K562 (cell line): Measurements from ENCODE around the gene RGMA. TPM values are rescaled to one million over a fixed set of nuclear protein-coding genes. Genes with fewer than 3 reads are reported as not detected.

ENCODE experiments used
- ATAC-seq: fragments of 200-7000 bp; cut with Tn5 transposase; 3 replicates; pipeline ENCODE4 v1.9.1; 2020; ENCODE audit warnings: moderate library complexity
- BruUV-seq: library from RNA; stranded (reverse); fragments of 400-500 nt; replicated peaks from 2 replicates; lab custom pipeline; 2021; lab: Mats Ljungman, UMichigan
- CTCF ChIA-PET: fragments of 300-600 bp; formaldehyde crosslinking; extraction: SDS; loops from one replicate; lab custom pipeline; 2021; ENCODE audit warnings: low intra/inter-chr PET ratio; lab: Yijun Ruan, JAX
- POLR2A ChIA-PET: fragments of 300-600, 350-650 bp; sonication (Branson Sonifier 250); formaldehyde crosslinking; extraction: SDS; loops from one replicate; lab custom pipeline; 2021; ENCODE audit warnings: antibody characterized with exemption, inconsistent platforms; lab: Yijun Ruan, JAX
- DNase-seq, 4 experiments: peaks; one replicate each; pipeline versions ENCODE4 v3.0.0 to v3.0.0-alpha.2; 2011 to 2018; ENCODE audit warnings: low spot score in 3 of 4, mixed read lengths in 3 of 4; ENCODE audit errors: extremely low read depth in 1 of 4
- FAIRE-seq: peaks from 2 replicates; lab custom pipeline; 2011; peaks lifted over from hg19 to GRCh38; lab: Jason Lieb, UNC
- H2AFZ ChIP-seq: 2 replicates; pipeline ENCODE4 v1.6.0; 2011; ENCODE audit warnings: low read depth, low read length, control low read depth, inconsistent platforms
- H3K27ac ChIP-seq: fragments of 200-600 bp; 3 replicates; pipeline ENCODE4 v1.8.0; 2011; ENCODE audit warnings: low read depth, mild to moderate bottlenecking, control low read depth, inconsistent platforms, low read length, moderate library complexity, mixed read lengths; ENCODE audit errors: extremely low read depth
- H3K27me3 ChIP-seq, 2 experiments: fragments of 300-600 bp in 1 of 2; 2 replicates in 1 of 2; 3 replicates in 1 of 2; pipeline versions ENCODE4 v1.6.0 to v1.8.0; 2011; ENCODE audit warnings: inconsistent platforms in 2 of 2, low read length in 2 of 2, mild to moderate bottlenecking in 1 of 2, mixed read lengths in 1 of 2, moderate library complexity in 1 of 2; ENCODE audit not compliant: control insufficient read depth in 2 of 2, insufficient read depth in 2 of 2
- H3K36me3 ChIP-seq: fragments of 300-600 bp; 3 replicates; pipeline ENCODE4 v1.8.0; 2011; ENCODE audit warnings: mild to moderate bottlenecking, low read length, inconsistent platforms; ENCODE audit not compliant: control insufficient read depth, insufficient read depth
- H3K4me1 ChIP-seq, 2 experiments: fragments of 200-600 bp in 1 of 2; replicated peaks in 1 of 2; 2 replicates in 1 of 2; 3 replicates in 1 of 2; pipeline versions ENCODE4 v1.5.1 to v1.8.0; 2011; ENCODE audit warnings: inconsistent platforms in 2 of 2, low read length in 2 of 2, mild to moderate bottlenecking in 1 of 2, mixed read lengths in 1 of 2, moderate library complexity in 1 of 2; ENCODE audit not compliant: control insufficient read depth in 2 of 2, insufficient read depth in 2 of 2
- H3K4me2 ChIP-seq: 2 replicates; pipeline ENCODE4 v1.6.1; 2011; ENCODE audit warnings: low read length, control low read depth, inconsistent platforms, mixed read lengths; ENCODE audit not compliant: insufficient read depth
- H3K4me3 ChIP-seq: fragments of 200-600 bp; sonication (generic), shearing (Covaris generic); 2 replicates; pipeline ENCODE4 v1.5.1; 2016; ENCODE audit warnings: control low read depth, inconsistent platforms
- H3K79me2 ChIP-seq: fragments of 200-600 bp; 3 replicates; pipeline ENCODE4 v1.8.0; 2011; ENCODE audit warnings: low read length, inconsistent platforms; ENCODE audit not compliant: control insufficient read depth, insufficient read depth
- H3K9ac ChIP-seq, 2 experiments: 2 replicates each; pipeline versions ENCODE4 v1.6.0 to v1.6.1; 2011; ENCODE audit warnings: low read depth in 2 of 2, low read length in 2 of 2, control low read depth in 1 of 2, inconsistent platforms in 1 of 2, mild to moderate bottlenecking in 1 of 2, mixed read lengths in 1 of 2; ENCODE audit not compliant: insufficient read depth in 1 of 2
- H3K9me1 ChIP-seq: one replicate; pipeline ENCODE4 v1.6.0; 2011; ENCODE audit warnings: inconsistent platforms, mild to moderate bottlenecking, low read length, moderate library complexity; ENCODE audit not compliant: control insufficient read depth, insufficient read depth
- H3K9me3 ChIP-seq: replicated peaks from 2 replicates; pipeline ENCODE4 v1.5.1; 2011; ENCODE audit warnings: low read depth, low read length, inconsistent platforms; ENCODE audit not compliant: control insufficient read depth, insufficient read depth
- H4K20me1 ChIP-seq: replicated peaks from 2 replicates; pipeline ENCODE4 v1.6.1; 2011; ENCODE audit warnings: low read length, inconsistent platforms, mixed read lengths; ENCODE audit not compliant: control insufficient read depth, insufficient read depth
- ESRRB ChIP-seq: fragments of 250-450 bp; sonication (Bioruptor Pico); IDR thresholded peaks from 2 replicates; pipeline ENCODE4 v1.5.0; 2020; ENCODE audit warnings: mild to moderate bottlenecking, moderate library complexity, borderline replicate concordance
- EWSR1 ChIP-seq: fragments of 450-650 bp; IDR thresholded peaks from 2 replicates; pipeline ENCODE4 v1.6.1; 2018; ENCODE audit warnings: borderline replicate concordance, mild to moderate bottlenecking, low read depth, moderate library complexity; ENCODE audit not compliant: partially characterized antibody
- MBD2 ChIP-seq: sonication (generic); IDR thresholded peaks from 2 replicates; pipeline ENCODE4 v1.6.1; 2016; ENCODE audit warnings: low read depth, borderline replicate concordance
- NELFE ChIP-seq: IDR thresholded peaks from 2 replicates; pipeline ENCODE4 v1.6.1; 2011; ENCODE audit warnings: mild to moderate bottlenecking; ENCODE audit not compliant: insufficient read depth, insufficient read length
- ZFP30 ChIP-seq: fragments of 250-450 bp; sonication (Bioruptor Pico); IDR thresholded peaks from 2 replicates; pipeline ENCODE4 v1.8.0; 2022; ENCODE audit warnings: moderate library complexity, mild to moderate bottlenecking, inconsistent platforms, borderline replicate concordance
- ZNF253 ChIP-seq: fragments of 250-450 bp; sonication (Bioruptor Pico); conservative IDR thresholded peaks from 2 replicates; pipeline ENCODE4 v1.6.1; 2021; ENCODE audit warnings: mild to moderate bottlenecking
- ZNF584 ChIP-seq: fragments of 200-800 bp; sonication (Bioruptor generic); IDR thresholded peaks from 2 replicates; pipeline ENCODE4 v1.6.1; 2016; ENCODE audit warnings: low read depth, mild to moderate bottlenecking, missing genetic modification characterization, missing compliant biosample characterization
- WGBS: fragments of 100-300 bp; shearing (Covaris generic); methylation state at CpG from one replicate; pipeline ENCODE4 v1.1.6; 2016; ENCODE audit warnings: low coverage, mixed read lengths; ENCODE audit not compliant: insufficient coverage; ENCODE audit errors: missing lambda C conversion rate; 5-methylcytosine and 5-hydroxymethylcytosine counted together
- in situ Hi-C: fragments of 300-500 bp; cut with MboI; formaldehyde crosslinking; loops from 4 replicates; pipeline ENCODE4 v1.15.0; 2018; ENCODE audit warnings: inconsistent platforms, mixed read lengths
- intact Hi-C: fragments of 100-400 bp; cut with micrococcal nuclease; formaldehyde crosslinking; loops from 2 replicates; pipeline ENCODE4 v1.14.2; 2022
- polyA plus RNA-seq, 8 experiments: library from polyadenylated mRNA; depleted of rRNA in 4 of 8; stranded (reverse) in 5 of 8; unstranded in 3 of 8; fragments of >200 nt; fragmentation: Nextera tagmentation in 2 of 8; fragmentation: Illumina TruSeq in 1 of 8; extraction: Ambion mirVana in 2 of 8; extraction: Trizol in 1 of 8; gene quantifications; 2 replicates each; pipeline versions ENCODE4 v1.2.1 to v1.2.3, GENCODE V29; 2011 to 2014; ENCODE audit warnings: inconsistent platforms in 1 of 8, missing spikeins in 1 of 8
- total RNA-seq, 7 experiments: library from RNA; depleted of rRNA in 6 of 7; stranded (reverse); fragments of >200 nt in 6 of 7; fragmentation: Illumina TruSeq in 2 of 7; extraction: Trizol in 2 of 7; gene quantifications; 2 replicates each; pipeline versions ENCODE4 v1.2.1 to v1.2.3, GENCODE V29; 2011 to 2021; ENCODE audit warnings: low replicate concordance in 1 of 7

Gene RGMA
- total and polyA plus RNA-seq, 9 of the 15 experiments (the other 6 are each of a cell fraction or from before 2014, with no cell fraction given): 0.03 to 0.05 (median 0.03) TPM; not detected in 6

- POLR2A ChIA-PET: interaction anchor here (0.6 kb wide), 1 partner anchor 209 kb away, joined by 4 read pairs; no protein-coding TSS in a partner anchor
- FAIRE-seq: no peak
- Histone ChIP-seq H3K4me2 (no peak overlapping the region), H3K36me3 (no peaks in the 10 kb centered on the region), H3K27ac (no peak overlapping the region), H3K79me2 (no peaks in the 10 kb centered on the region), H2AFZ (no peak overlapping the region), H4K20me1 (peaks cover 5% of the 10 kb centered on the region; the same call in 1 of the 2 replicates), H3K9me3 (no peaks in the 10 kb centered on the region)
- no TSS peak for BruUV-seq
- DNase-seq: no peak
- in situ Hi-C loops: no loop called here
- TF ChIP-seq MBD2 (no peak), ZNF253 (no peak), NELFE (no peak), EWSR1 (no peak), ZFP30 (CRISPR knock-in tag) (no peak), ZNF584 (no peak), ESRRB (CRISPR knock-in tag) (no peak)
- TF ChIP-seq, all 486 proteins: peak for 0
- WGBS: 16% methylated on average over 22 of the region's 22 CpGs
- H3K4me3 ChIP-seq: no peak overlapping the region
- no peaks in the 10 kb centered on the region for H3K9me1 ChIP-seq
- peaks cover 76% of the 10 kb centered on the region in 2 experiments for H3K27me3 ChIP-seq
- CTCF ChIA-PET: no interaction called here
- intact Hi-C loops: no loop called here
- no peak overlapping the region for H3K9ac ChIP-seq
- ATAC-seq: no peak
- peaks cover 0 to 18% of the 10 kb centered on the region in 2 experiments; a peak in 2 of 5 replicates for H3K4me1 ChIP-seq
Observed at GRCh38 chr15:93071469-93071936, 17.5 kb downstream of the RGMA start.
